GM19240 (cell line): ENCODE data around the gene PRRX2.
"Not testable (repeated sequence)": the region's sequence is repeated elsewhere in the genome, so short reads cannot be mapped to it uniquely, and the experiment has no call there.

Source experiments
- DNase-seq: peaks from one replicate; pipeline ENCODE4 v3.0.0; 2011; ENCODE audit warnings: low spot score; ENCODE audit not compliant: insufficient read length

Gene PRRX2

GRCh38 chr9:129636343-129636742 is 29.1 kb upstream of the PRRX2 start:
- DNase-seq, result not testable (repeated sequence)

- DNase-seq, result no peak
Observed at GRCh38 chr9:129637102-129637501, 28.3 kb upstream of the PRRX2 start.

- DNase-seq, result no peak
Observed at GRCh38 chr9:129637673-129638439, 27.6 kb upstream of the PRRX2 start.

GRCh38 chr9:129639034-129639630 is 26.3 kb upstream of the PRRX2 start:
- no peak for DNase-seq

GRCh38 chr9:129639756-129640085 is 25.7 kb upstream of the PRRX2 start:
- DNase-seq, result no peak

DNA sequence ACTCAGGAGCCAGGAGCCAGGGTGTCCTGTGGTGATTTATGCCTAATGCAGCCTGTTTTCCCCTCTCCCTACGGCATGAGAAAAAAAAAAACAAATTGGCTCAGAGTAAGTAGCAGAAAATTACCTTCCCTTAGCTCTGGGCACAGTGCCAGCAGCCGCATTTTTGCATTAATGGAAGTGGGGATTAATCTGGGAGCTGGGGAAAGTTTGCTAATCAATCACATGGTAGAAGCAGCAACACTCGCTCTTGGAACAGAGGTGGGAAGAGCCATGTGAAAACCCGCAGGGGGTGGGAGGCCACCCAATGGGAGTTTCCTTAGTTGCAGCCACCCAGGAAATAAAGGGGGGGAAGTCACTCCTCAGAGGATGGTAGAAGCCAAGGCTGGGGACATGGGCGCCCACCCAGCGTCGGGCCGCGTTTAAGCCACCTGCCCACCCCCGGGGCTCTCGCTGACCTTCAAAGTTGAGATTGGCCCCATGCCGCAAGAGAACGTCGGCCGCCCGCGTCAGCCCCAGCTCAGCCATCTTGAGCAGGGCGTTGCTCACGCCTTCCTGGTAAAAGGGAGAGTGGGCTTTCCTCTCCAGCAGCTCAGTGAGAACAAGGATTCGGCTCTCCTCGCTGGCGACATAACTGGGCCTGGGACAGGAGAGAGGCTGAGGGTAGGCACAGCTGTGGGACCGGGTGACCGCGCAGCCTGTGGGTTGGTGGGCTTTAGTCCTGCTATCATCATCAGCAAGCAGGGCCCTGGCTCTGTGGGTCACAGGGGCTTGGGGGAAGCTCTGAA is 25.2 kb upstream of the PRRX2 start:
- DNase-seq, result no peak

GRCh38 chr9:129640871-129641749 is 24.3 kb upstream of the PRRX2 start:
- no peak for DNase-seq

GRCh38 chr9:129641750-129642585 is 23.5 kb upstream of the PRRX2 start, which contains the start of gene ASB6:
TSS of gene ASB6 (minus strand) at chr9:129642151. CDS start at chr9:129641999, 152 bp downstream.
- DNase-seq, result peak; percentile 100

- no peak for DNase-seq
Observed at GRCh38 chr9:129643706-129644105, 21.7 kb upstream of the PRRX2 start.

DNA sequence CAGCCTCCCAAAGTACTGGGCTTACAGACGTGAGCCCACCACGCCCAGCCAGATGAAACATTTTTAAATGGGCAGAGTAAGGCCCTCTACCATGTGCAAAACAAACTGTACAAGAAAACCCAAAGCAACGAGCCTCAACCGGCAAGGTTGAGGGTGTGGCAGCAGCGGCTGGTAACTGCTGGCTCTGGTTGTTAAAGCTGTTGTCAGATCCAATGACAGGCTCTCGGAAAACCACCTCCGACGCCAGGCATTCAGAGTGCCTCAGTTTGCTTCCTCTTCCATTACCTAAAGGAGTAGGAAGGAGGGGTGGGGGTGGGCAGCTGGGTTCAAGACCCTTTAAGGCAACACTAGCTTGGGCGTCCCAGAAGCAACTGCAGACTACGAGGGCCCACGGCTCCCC is 21.1 kb upstream of the PRRX2 start:
- DNase-seq, result no peak

DNA sequence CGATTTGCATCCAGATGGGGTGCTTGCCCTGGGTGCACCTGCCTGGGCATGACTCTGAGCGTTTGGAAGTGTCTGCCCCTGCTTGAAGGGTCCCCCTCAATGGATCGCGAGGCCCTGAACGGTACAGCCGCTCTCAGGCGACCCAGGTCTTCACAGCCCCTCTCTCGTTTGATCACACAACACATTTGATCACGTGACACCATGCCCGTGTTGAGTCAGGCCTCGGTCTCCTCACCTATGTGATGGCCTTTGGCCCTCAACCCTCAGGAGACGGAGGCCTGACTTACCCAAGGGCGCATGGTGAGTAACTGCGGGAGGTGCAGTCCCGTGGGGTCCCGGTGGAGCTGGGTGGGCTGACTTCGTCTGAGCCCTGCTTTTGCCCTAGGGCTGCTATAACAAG is 20.5 kb upstream of the PRRX2 start:
- DNase-seq, result no peak

GRCh38 chr9:129646252-129646651 is 19.2 kb upstream of the PRRX2 start:
- no peak for DNase-seq

DNA sequence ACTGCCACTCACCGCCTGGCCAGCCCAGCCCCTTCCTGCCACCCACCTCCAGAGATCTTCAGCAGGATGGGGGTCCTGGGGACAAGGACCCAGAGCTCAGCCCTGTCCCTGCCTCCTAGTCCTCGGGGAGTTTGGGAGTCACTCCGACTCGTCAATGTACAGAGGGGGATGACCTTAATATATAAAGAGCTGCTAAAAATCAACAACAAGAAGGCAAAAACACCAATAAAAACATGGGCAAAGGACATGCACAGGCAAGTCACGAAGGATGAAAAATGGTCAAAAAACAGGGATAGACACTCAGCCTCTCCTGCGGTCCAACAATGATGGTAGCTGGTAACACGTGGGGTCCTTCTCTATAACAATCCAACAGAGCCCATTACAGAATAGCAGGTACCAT is 18.8 kb upstream of the PRRX2 start:
- no peak for DNase-seq

- no peak for DNase-seq
Observed at GRCh38 chr9:129647635-129648034, 17.8 kb upstream of the PRRX2 start.

DNA sequence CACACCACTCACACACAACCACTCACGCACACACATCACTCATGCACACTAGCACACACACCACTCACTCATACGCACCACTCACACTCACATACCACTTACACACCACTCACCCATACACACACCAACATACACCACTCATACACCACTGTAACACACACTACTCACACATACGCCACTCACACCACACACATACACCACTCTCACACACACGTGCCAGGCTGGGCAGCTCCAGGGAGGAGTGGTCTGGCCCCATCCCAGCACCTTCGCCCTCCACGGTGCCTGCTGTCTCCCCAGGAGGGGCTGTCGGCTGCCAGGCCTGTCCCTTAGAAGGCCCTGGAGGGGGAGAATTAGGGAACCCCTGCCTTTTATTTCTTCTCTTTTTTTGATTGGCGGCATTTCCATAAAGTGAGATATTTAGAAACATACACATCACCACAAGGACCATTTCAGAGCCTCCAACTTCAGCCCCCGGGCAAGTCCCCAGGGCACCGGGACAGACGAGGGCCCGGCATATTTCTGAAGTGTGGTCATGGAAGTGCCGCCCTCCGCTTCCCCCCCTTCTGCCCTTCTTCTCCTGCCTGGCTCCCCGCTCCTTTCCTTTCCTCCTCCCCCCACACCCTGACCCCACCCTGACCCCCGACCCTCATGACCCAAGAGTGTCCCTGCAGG is 17.2 kb upstream of the PRRX2 start:
- DNase-seq, result no peak

DNA sequence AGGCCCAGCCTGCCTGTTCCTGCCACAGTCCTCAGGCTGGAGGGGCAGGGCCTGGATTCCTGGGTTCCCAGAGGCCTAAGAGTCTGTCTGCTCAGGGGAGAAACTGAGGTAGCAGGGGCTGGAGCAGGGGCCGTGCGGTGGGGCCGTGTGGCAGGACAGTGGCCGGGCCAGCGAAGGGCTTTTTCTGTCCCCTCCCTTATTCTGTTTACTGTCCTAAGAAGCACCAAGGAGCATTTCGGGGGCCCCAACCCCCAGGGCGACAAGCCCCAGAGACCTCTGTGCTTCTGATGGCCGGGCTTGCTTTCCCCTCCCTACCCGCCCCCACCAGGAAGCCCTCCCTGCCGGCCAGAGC is 16.7 kb upstream of the PRRX2 start:
- no peak for DNase-seq

GRCh38 chr9:129649726-129650679 is 15.4 kb upstream of the PRRX2 start:
- DNase-seq, result no peak

DNA sequence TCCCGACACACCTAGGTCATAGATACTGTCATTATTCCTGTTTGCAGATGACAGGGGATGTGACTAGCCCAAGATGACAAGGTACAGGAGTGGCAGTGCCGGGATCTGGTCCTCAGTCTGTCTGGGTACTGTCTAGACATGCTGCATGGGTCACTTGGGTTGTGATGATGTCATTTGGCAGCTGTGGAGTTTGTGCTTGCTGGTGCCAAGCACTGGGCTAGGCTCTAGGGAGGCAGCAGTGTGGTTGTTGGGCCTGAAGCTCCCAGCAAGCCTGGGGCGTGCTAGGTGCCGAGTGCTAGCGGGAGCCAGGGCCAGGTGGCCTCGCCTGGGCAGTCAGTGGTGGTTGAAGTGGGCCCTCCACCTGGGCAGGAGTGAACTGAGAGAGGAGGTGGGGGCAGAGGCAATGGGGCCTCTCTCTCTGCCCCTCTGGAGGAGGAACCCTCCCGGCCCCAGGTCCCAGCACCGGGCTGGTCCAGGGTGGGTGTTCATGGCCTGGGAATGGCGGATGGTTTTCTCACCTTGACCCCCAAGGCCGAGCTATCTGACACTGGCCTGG is 14.7 kb upstream of the PRRX2 start:
- no peak for DNase-seq
